GM19351 (cell line): ENCODE measurements around the gene CHST7.
"Not testable (repeated sequence)": the region's sequence is repeated elsewhere in the genome, so short reads cannot be mapped to it uniquely, and the experiment has no call there.

Experiments used
- ATAC-seq: cut with Tn5 transposase; IDR thresholded peaks from one replicate; pipeline ENCODE4 v1.9.1; 2021; ENCODE audit warnings: mild to moderate bottlenecking, moderate library complexity; ENCODE audit not compliant: unreplicated experiment

Gene CHST7

GRCh38 chrX:46573331-46573891, at the start of gene CHST7:
CHST7 (plus strand) TSS chrX:46573765; CDS start chrX:46573932, 167 bp downstream.
- peak; percentile 25 for ATAC-seq

- ATAC-seq: not testable (repeated sequence)
Measured at GRCh38 chrX:46528640-46529039, 44.9 kb upstream of the CHST7 start.

DNA sequence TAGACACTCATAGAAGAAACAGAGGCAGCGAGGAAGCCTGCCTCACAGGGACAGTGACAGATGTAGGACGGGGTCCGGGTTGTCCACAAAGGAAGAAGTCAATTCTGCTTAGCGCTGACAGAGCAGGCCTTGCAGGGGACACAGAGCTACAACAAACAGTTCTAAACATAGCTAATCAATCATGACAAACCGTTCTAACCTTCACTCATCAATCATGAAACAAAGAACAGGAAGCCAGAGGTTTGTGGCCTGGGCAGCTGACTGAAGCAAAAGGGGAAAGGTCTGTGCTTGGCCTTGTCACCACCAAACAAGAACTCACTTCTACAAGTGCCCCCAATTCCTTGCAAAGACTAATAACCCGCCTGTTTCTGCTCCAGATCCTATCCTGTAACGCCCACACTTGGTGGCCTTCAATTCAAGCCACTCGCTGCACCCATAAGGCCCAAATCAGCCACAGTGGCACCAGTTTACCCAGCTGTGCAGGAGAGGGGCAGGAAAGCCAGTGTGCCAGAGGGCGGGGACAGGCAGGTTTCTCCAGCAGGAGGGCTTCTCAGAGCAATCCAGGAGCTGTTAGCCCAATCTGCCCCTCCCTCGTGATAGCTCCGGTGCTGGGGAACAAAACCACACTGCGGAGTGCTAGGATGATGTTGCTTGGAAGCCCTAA, 43.7 kb upstream of the CHST7 start:
- peak; percentile 69 for ATAC-seq

DNA sequence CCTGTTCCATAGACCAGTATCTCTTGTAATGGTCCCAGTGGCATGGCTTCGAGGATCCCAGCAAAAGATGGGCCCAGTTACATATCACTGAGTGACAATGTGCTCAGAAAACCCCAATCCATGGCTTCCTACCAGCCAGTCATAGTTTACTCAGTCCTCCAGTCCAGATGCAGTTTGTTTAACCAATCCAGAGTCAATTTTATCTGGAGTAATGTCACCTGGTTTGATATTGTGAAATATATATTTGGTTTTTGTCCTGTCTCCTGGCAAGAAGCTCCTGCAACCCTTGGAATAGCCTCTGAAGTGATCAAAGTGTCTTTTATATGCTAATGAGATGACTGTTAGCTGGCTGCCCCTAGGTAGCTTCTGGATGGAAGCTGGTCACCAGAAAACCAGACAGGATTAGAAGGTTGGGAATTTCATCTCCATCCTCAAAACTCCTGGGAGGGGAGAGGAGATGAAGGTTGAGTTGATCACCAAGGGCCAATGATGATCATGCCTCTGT, 43.1 kb upstream of the CHST7 start:
- ATAC-seq: not testable (repeated sequence)

DNA sequence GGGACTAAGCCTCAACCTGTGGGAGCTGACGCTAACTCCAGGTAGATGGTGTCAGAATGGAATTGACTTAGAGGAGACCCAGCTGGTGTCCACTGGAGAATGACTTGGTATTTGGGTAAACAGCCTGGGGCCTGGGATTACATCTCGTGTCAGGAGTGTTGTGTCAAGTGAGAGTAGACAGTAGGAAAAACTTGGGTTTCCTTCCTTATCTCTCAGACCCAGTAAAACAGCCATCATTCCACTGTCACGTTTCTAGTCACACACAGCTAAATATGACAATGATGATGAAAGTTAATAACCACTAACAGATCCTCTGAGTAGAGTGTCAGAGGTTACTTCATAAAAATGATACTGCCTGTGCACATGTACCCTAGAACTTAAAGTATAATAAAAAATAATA, 42.1 kb upstream of the CHST7 start:
- no peak for ATAC-seq

GRCh38 chrX:46543441-46543840, 30.1 kb upstream of the CHST7 start:
- ATAC-seq: no peak

DNA sequence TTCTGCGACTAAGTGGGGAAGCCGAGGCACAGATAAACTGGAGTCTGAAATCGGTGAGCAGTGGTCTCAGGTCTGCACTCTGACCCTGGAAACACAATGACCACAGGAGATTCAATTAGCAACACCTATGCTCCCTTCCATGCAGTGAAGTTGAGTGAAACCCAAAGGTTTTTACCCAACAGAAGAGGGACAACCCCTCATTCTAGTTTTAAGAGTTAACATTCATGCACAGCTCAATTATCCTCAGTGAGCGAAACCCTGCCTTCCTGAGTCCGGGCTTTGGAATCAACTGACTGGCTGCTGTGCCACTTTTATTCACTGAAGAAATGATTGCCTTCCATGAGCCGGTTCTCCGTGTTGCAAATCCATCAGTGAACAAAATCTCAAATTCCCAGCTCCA, 29.0 kb upstream of the CHST7 start:
- ATAC-seq: peak; percentile 32

DNA sequence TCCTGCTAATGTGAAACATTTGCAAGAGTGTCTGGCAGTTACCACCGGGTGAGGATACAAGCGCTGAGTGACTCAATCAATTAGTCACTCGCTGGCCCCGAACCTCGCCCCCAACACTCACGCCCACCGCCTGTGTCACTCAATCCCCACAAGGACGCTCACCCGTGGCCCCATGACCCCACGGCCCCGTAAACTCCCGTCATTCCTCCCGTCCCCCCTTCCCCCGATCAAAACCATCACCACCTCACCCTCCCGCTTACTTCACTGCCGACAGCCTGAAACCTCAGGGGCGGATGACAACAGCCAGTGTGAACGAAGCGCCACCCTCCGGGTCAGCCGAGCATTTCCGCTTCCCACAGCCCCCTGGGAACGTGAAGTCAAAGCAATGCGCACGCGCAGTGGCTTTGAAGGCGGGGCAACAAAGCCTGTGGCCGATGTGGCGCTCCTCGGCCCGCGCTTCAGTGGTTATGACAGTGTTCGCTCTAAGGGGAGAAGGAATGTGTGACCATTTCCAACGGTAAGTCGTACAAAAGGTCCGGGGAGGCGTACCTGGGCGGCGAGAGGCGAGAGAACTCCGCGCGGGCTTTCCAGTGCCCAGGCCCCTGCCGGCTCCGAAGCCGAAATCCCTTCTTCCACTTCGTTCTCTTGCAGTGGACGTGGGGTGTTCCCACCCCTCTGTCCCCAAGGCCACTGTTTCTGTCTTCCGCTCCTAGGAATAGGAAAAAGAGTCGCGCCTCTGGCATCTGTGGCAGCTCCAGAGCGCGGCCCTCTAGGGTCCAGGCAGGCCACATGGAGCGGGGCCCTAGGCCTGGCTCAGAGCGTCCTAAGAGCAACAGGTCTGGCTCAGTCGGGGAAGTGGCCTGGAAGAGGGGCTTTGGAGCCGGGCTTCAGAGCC, 28.2 kb upstream of the CHST7 start, which contains the start of gene ZNF674:
Gene ZNF674, minus strand, starts transcription at position 311 of the 895 bp plus-strand sequence. CDS start 3,334 bp downstream, outside the sequence.
- peak; percentile 89 for ATAC-seq

GRCh38 chrX:46547857-46548256, 25.7 kb upstream of the CHST7 start:
- ATAC-seq: no peak

DNA sequence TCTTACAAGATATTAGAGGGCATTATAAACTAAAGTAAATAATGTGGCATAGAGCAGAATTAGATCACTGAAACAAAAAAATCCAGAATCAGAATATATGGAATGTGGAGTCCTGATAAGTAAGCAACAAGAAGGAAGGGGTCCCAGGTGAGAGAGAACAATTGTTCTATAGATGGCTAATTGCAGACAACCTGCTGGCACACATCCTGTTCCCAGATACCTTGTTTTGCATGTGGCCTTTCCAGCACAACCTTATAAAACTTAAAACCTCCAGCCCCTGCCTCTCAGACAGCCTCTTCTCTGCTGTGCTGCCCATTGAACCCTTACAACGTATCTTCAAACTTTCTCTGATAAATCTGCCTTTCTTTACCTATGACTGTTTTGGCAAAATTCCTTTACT, 23.7 kb upstream of the CHST7 start:
- ATAC-seq: no peak

GRCh38 chrX:46551494-46552128, 22.0 kb upstream of the CHST7 start:
- no peak for ATAC-seq

GRCh38 chrX:46553935-46554334, 19.6 kb upstream of the CHST7 start:
- no peak for ATAC-seq

DNA sequence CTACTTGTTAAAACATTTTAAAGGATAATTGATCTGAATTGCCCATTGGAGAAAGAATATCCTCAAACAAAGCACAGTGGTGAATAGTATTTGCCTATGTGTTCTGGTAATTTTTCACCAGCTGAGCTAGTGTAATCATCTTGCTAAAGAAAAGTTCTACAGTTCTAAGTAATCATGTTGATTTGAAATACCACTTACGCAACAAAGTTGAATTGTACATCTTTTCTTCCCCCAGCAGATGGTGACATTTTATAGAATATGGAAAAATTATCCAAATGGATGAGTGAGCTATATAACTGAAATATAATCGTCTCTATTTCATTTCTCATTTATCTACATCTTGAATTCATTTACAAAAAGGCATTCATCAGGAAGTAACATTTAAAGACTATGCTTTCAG, 18.6 kb upstream of the CHST7 start:
- no peak for ATAC-seq

- ATAC-seq: no peak
Measured at GRCh38 chrX:46559062-46559461, 14.5 kb upstream of the CHST7 start.

DNA sequence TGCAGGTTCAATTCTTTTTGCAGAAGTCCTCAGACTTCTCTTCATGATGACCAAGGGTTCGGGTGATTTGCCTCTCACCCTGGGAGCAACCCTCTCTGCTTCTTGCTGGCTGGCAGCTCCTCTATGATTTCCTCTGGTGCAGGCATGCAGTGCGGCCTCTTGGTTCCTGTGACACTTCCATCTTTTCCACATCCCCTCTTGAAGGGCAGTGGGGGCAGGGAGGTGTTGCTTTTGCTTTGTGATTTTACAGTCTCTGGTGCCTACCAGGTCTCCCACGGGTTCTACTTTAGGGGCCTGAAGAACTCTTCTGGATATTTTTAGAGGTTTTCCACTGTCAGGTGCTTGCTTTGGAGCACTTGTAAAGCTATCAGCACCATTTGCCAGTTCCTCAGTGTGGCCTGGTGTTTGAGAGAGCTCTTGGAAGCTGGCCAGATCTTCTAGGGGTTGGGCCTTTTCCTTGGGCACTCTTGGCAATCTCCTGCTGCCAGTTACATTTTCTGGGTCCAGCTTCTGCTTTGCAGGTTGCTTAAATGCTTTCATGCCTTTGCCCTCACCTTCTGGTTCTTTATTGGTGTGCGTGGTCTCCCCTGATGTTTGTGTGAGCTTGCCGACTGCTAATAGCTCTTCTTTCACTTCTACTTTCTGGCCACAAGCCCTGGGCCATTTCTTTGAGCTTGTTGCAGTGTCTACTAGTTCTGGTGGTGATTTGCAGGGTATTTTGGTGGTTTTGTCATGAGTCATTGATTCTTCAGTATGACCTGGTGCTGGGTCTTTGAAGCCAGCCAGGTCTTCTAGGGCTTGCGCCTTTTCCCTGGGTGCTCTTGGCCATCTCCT, 11.5 kb upstream of the CHST7 start:
- ATAC-seq: peak; percentile 99

GRCh38 chrX:46567388-46567787, 6.2 kb upstream of the CHST7 start:
- no peak for ATAC-seq

DNA sequence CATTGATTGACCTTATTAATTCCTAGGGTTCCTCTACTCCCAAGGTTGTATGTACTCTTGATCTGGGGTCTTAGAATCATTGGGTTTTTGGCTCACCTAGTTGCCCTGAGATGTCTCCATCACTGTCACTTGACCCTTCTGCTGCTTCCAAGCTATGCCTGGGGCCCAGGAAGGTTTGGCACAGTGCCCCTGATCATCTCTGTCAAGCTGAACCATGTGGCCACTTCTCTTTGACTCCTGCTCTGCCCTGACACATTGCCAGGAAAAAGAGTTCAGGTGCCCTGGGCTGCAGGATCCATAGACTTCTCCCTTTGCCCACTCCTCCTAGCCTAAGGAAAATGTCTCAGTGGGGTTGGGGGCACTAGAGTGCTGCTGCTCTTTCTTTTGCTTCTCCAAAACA, 3.9 kb upstream of the CHST7 start:
- ATAC-seq: no peak

- ATAC-seq: no peak
Measured at GRCh38 chrX:46571423-46572339, 1.9 kb upstream of the CHST7 start.

DNA sequence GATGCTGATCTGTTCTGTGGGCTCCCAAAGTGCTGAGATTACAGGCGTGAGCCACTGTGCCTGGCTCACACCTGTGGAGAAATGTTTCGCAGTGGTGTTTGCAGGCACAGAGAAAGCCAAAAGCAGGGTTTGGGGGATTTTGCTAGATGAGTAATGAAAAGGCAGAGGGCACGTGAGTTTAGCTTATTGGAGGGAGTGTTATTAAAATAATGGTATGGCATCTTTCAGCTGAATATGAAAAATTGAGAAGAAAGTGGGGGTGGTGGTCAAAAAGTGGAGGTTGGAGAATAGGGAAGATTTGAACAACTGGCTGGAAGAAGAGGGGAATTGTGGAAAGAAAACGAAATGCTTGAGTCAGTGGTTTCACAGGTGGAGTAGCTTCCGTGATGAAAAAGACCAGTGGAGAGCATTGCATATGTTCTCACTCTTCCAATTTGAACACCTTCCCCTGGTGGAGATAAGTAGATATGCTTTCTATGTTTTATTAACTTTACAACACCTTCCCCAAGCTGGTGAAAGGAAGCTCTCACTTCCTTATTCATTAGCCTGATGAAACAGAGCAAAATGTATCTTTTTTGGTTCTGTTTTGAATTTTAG, 1.1 kb upstream of the CHST7 start:
- ATAC-seq: peak; percentile 49
